HG02763 (cell line): ENCODE data around the gene CCDC182.

ENCODE experiments used
- ATAC-seq: cut with Tn5 transposase; IDR thresholded peaks from one replicate; pipeline ENCODE4 v1.9.1; 2021; ENCODE audit warnings: mild to moderate bottlenecking, moderate library complexity; ENCODE audit not compliant: unreplicated experiment

The CCDC182 gene

GRCh38 chr17:57701124-57701523 is 44.0 kb downstream of the CCDC182 start:
- ATAC-seq: no peak

GRCh38 chr17:57699751-57700219 is 45.3 kb downstream of the CCDC182 start:
- ATAC-seq: no peak

- no peak for ATAC-seq
These were observed 47.0 kb downstream of the CCDC182 start for GRCh38 chr17:57697891-57698711.

GRCh38 chr17:57697197-57697596 is 47.9 kb downstream of the CCDC182 start:
- ATAC-seq: no peak

- no peak for ATAC-seq
These were observed 49.0 kb downstream of the CCDC182 start for GRCh38 chr17:57696050-57696449.
